HCT116 (cell line): ENCODE results near the gene LRG1. TPM values are rescaled to one million over a fixed set of nuclear protein-coding genes. Genes with fewer than 3 reads are reported as not detected.

Experiments
- ATAC-seq: fragments of 200-7000 bp; cut with Tn5 transposase; 2 replicates; pipeline ENCODE4 v1.9.1; 2020; ENCODE audit warnings: mild to moderate bottlenecking, moderate library complexity
- BruUV-seq: library from RNA; stranded (reverse); fragments of 400-500 nt; replicated peaks from 2 replicates; lab custom pipeline; 2021; lab: Mats Ljungman, UMichigan
- CTCF ChIA-PET: fragments of 300-600 bp; sonication (Branson Sonifier 250); formaldehyde crosslinking; loops from one replicate; lab custom pipeline; 2021; ENCODE audit warnings: antibody characterized with exemption; lab: Charles Lee
- POLR2A ChIA-PET: fragments of 300-600, 350-600 bp; sonication (Branson Sonifier 250); formaldehyde crosslinking; loops from one replicate; lab custom pipeline; 2021; ENCODE audit warnings: antibody characterized with exemption; lab: Charles Lee
- RAD21 ChIA-PET, 2 experiments: fragments of 300-600 bp; sonication (Branson Sonifier 250); formaldehyde crosslinking; loops; one replicate each; lab custom pipeline; 2023; ENCODE audit warnings: low total read pairs in 2 of 2; ENCODE audit not compliant: uncharacterized antibody in 2 of 2, unreplicated experiment in 2 of 2, low non-redundant PET in 1 of 2; lab: Charles Lee
- DNase-seq: peaks from one replicate; pipeline ENCODE4 v3.0.0-alpha.2; 2010; ENCODE audit warnings: low read depth, low spot score
- H2AFZ ChIP-seq: fragments of 200-600 bp; shearing (Covaris generic), sonication (generic); 2 replicates; pipeline ENCODE4 v1.6.1; 2017; ENCODE audit warnings: low read depth, mixed run types, mixed read lengths, antibody characterized with exemption, low read length; ENCODE audit not compliant: poor library complexity, severe bottlenecking
- H3K27ac ChIP-seq: 2 replicates; pipeline ENCODE4 v1.5.1; 2012; ENCODE audit warnings: low read depth, low read length
- H3K27me3 ChIP-seq: fragments of 200-600 bp; sonication (generic); 2 replicates; pipeline ENCODE4 v1.6.1; 2016; ENCODE audit warnings: mixed run types, low read length, mixed read lengths; ENCODE audit not compliant: insufficient read depth
- H3K36me3 ChIP-seq, 2 experiments: fragments of 200-500 bp in 1 of 2; fragments of 200-600 bp in 1 of 2; sonication (Bioruptor generic) in 1 of 2; sonication (generic) in 1 of 2; 2 replicates each; pipeline versions ENCODE4 v1.5.1 to v1.6.1; 2014 to 2016; ENCODE audit warnings: low read length in 2 of 2, inconsistent platforms in 1 of 2, mixed read lengths in 1 of 2, mixed run types in 1 of 2; ENCODE audit not compliant: insufficient read depth in 2 of 2, control insufficient read depth in 1 of 2
- H3K4me1 ChIP-seq, 2 experiments: fragments of 200-600 bp in 1 of 2; sonication (generic) in 1 of 2; 2 replicates each; pipeline versions ENCODE4 v1.5.1 to v1.6.1; 2012 to 2017; ENCODE audit warnings: low read length in 2 of 2, inconsistent platforms in 1 of 2, mild to moderate bottlenecking in 1 of 2, mixed read lengths in 1 of 2, mixed run types in 1 of 2, moderate library complexity in 1 of 2; ENCODE audit not compliant: insufficient read depth in 2 of 2, control insufficient read depth in 1 of 2
- H3K4me2 ChIP-seq: fragments of 200-600 bp; sonication (generic); 2 replicates; pipeline ENCODE4 v1.6.1; 2017; ENCODE audit warnings: mixed run types, low read length, mixed read lengths
- H3K4me3 ChIP-seq, 2 experiments: fragments of 200-600 bp in 1 of 2; sonication (generic) in 1 of 2; replicated peaks in 1 of 2; 2 replicates each; pipeline ENCODE4 v1.5.1; 2011 to 2016; ENCODE audit warnings: low read length in 2 of 2, control low read depth in 1 of 2, low read depth in 1 of 2, mild to moderate bottlenecking in 1 of 2, mixed read lengths in 1 of 2, mixed run types in 1 of 2
- H3K79me2 ChIP-seq: fragments of 200-600 bp; sonication (generic); 2 replicates; pipeline ENCODE4 v1.6.1; 2017; ENCODE audit warnings: mild to moderate bottlenecking, mixed run types, low read length, moderate library complexity, mixed read lengths; ENCODE audit not compliant: insufficient read depth
- H3K9ac ChIP-seq: fragments of 200-600 bp; sonication (generic); 2 replicates; pipeline ENCODE4 v1.6.1; 2016; ENCODE audit warnings: low read length, mixed read lengths
- H3K9me2 ChIP-seq: fragments of 200-600 bp; sonication (generic), shearing (Covaris generic); 2 replicates; pipeline ENCODE4 v1.6.1; 2017; ENCODE audit warnings: mixed run types, mild to moderate bottlenecking, moderate library complexity; ENCODE audit not compliant: insufficient read depth
- H3K9me3 ChIP-seq, 2 experiments: fragments of 200-500 bp in 1 of 2; fragments of 200-600 bp in 1 of 2; sonication (Bioruptor generic) in 1 of 2; sonication (generic) in 1 of 2; 2 replicates each; pipeline ENCODE4 v1.6.1; 2014 to 2017; ENCODE audit warnings: low read length in 2 of 2, mixed read lengths in 2 of 2, inconsistent platforms in 1 of 2, low read depth in 1 of 2, mild to moderate bottlenecking in 1 of 2, mixed run types in 1 of 2, moderate library complexity in 1 of 2; ENCODE audit not compliant: control insufficient read depth in 1 of 2, insufficient read depth in 1 of 2
- H4K20me1 ChIP-seq: fragments of 200-600 bp; sonication (generic), shearing (Covaris generic); 2 replicates; pipeline ENCODE4 v1.6.1; 2017; ENCODE audit warnings: mixed run types, mild to moderate bottlenecking, moderate library complexity; ENCODE audit not compliant: insufficient read depth
- CTCF ChIP-seq, 3 experiments: fragments of 200-600 bp in 1 of 3; sonication (generic) in 1 of 3; IDR thresholded peaks in 2 of 3; conservative IDR thresholded peaks in 1 of 3; 2 replicates each; pipeline ENCODE4 v1.5.1; 2012 to 2017; ENCODE audit warnings: low read depth in 2 of 3, low read length in 2 of 3, antibody characterized with exemption in 1 of 3, borderline replicate concordance in 1 of 3, control low read depth in 1 of 3, mild to moderate bottlenecking in 1 of 3, mixed read lengths in 1 of 3, mixed run types in 1 of 3, moderate library complexity in 1 of 3; ENCODE audit not compliant: insufficient read depth in 1 of 3
- EGR1 ChIP-seq: IDR thresholded peaks from 2 replicates; pipeline ENCODE4 v1.6.1; 2012; ENCODE audit warnings: low read depth
- ELF1 ChIP-seq: IDR thresholded peaks from 2 replicates; pipeline ENCODE4 v1.6.1; 2012; ENCODE audit warnings: low read depth, borderline replicate concordance
- SIN3A ChIP-seq: IDR thresholded peaks from 2 replicates; pipeline ENCODE4 v1.6.1; 2012; ENCODE audit warnings: low read depth
- TCF7L2 ChIP-seq: IDR thresholded peaks from 2 replicates; pipeline ENCODE4 v1.7.0; 2011; ENCODE audit warnings: borderline replicate concordance, inconsistent platforms; ENCODE audit not compliant: insufficient read depth, insufficient read length; ENCODE audit errors: extremely low read depth
- YY1 ChIP-seq: IDR thresholded peaks from 2 replicates; pipeline ENCODE4 v1.6.1; 2011; ENCODE audit warnings: low read length, low read depth, moderate library complexity, mild to moderate bottlenecking; ENCODE audit not compliant: insufficient replicate concordance; ENCODE audit errors: extremely low read depth
- intact Hi-C: fragments of 100-400 bp; cut with micrococcal nuclease; formaldehyde crosslinking; loops from 2 replicates; pipeline ENCODE4 v1.10.0; 2022
- total RNA-seq: library from RNA; stranded (reverse); gene quantifications from one replicate; pipeline ENCODE4 v1.2.1, GENCODE V29; 2021; ENCODE audit not compliant: unreplicated experiment
- TF ChIP-seq, protein P1 (sequence below): IDR thresholded peaks from 2 replicates; pipeline ENCODE4 v1.6.1; 2012; ENCODE audit warnings: low read depth
- TF ChIP-seq, protein P2 (sequence below): IDR thresholded peaks from 2 replicates; pipeline ENCODE4 v1.6.1; 2011; ENCODE audit warnings: mild to moderate bottlenecking, low read length, moderate library complexity; ENCODE audit not compliant: insufficient replicate concordance; ENCODE audit errors: extremely low read depth

LRG1 gene
- total RNA-seq, 1 experiment from 2014 or later: 1.3 TPM

- no peak for TF ChIP-seq ELF1
- TF ChIP-seq, protein P1, sequence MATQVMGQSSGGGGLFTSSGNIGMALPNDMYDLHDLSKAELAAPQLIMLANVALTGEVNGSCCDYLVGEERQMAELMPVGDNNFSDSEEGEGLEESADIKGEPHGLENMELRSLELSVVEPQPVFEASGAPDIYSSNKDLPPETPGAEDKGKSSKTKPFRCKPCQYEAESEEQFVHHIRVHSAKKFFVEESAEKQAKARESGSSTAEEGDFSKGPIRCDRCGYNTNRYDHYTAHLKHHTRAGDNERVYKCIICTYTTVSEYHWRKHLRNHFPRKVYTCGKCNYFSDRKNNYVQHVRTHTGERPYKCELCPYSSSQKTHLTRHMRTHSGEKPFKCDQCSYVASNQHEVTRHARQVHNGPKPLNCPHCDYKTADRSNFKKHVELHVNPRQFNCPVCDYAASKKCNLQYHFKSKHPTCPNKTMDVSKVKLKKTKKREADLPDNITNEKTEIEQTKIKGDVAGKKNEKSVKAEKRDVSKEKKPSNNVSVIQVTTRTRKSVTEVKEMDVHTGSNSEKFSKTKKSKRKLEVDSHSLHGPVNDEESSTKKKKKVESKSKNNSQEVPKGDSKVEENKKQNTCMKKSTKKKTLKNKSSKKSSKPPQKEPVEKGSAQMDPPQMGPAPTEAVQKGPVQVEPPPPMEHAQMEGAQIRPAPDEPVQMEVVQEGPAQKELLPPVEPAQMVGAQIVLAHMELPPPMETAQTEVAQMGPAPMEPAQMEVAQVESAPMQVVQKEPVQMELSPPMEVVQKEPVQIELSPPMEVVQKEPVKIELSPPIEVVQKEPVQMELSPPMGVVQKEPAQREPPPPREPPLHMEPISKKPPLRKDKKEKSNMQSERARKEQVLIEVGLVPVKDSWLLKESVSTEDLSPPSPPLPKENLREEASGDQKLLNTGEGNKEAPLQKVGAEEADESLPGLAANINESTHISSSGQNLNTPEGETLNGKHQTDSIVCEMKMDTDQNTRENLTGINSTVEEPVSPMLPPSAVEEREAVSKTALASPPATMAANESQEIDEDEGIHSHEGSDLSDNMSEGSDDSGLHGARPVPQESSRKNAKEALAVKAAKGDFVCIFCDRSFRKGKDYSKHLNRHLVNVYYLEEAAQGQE: no peak
- no peak for TF ChIP-seq TCF7L2
These were observed 18.0 kb downstream of the LRG1 start (continued) for GRCh38 chr19:4521888-4522242.

GRCh38 chr19:4521170-4521887 lies 18.5 kb downstream of the LRG1 start:
- no peaks in the 10 kb centered on the region for H3K9me2 ChIP-seq
- intact Hi-C loops: loop anchor here (10.0 kb wide), 1 partner anchor 257 kb away; no protein-coding TSS in a partner anchor
- CTCF ChIA-PET: interaction anchor here (1.0 to 4.9 kb wide), 3 partner anchors 13 to 254 kb away, joined by 4 to 76 read pairs (median 5); partner anchors contain the start of gene PLIN5
- H2AFZ ChIP-seq: no peak overlapping the region
- DNase-seq: no peak
- H4K20me1 ChIP-seq: no peaks in the 10 kb centered on the region
- RAD21 ChIA-PET: no interaction called here
- no peak overlapping the region for H3K9ac ChIP-seq
- no peaks in the 10 kb centered on the region for H3K79me2 ChIP-seq
- no peak for ATAC-seq
- no peak overlapping the region for H3K27ac ChIP-seq
- H3K4me3 ChIP-seq: no peak overlapping the region
- no TSS peak for BruUV-seq
- H3K27me3 ChIP-seq: no peaks in the 10 kb centered on the region
- TF ChIP-seq CTCF (IDR thresholded peaks at IDR 0.05 in 2 of 3, conservative IDR thresholded peaks at IDR 0.05 in 1 of 3; ENCODE audit: borderline replicate concordance in 1 of 3, insufficient read depth in 1 of 3, low read depth in 2 of 3, low read length in 2 of 3) (0 out of 6 replicates have a peak, but pooled peaks of 1 of the 3 experiments have one; percentile 1), TCF7L2 (no peak), EGR1 (no peak), SIN3A (no peak), YY1 (no peak)
- TF ChIP-seq, protein P2, sequence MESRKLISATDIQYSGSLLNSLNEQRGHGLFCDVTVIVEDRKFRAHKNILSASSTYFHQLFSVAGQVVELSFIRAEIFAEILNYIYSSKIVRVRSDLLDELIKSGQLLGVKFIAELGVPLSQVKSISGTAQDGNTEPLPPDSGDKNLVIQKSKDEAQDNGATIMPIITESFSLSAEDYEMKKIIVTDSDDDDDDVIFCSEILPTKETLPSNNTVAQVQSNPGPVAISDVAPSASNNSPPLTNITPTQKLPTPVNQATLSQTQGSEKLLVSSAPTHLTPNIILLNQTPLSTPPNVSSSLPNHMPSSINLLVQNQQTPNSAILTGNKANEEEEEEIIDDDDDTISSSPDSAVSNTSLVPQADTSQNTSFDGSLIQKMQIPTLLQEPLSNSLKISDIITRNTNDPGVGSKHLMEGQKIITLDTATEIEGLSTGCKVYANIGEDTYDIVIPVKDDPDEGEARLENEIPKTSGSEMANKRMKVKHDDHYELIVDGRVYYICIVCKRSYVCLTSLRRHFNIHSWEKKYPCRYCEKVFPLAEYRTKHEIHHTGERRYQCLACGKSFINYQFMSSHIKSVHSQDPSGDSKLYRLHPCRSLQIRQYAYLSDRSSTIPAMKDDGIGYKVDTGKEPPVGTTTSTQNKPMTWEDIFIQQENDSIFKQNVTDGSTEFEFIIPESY: no peak
- no peak overlapping the region for H3K4me2 ChIP-seq
- peaks cover 0 to 7% of the 10 kb centered on the region in 2 experiments; a peak in 1 of 4 replicates for H3K4me1 ChIP-seq
- POLR2A ChIA-PET: no interaction called here
- H3K36me3 ChIP-seq: no peaks in the 10 kb centered on the region
- H3K9me3 ChIP-seq: no peaks in the 10 kb centered on the region
